ENCODE measurements around the gene AKAP8.
A peak's percentile ranks its signal among the peaks of the same experiment; 100 is the strongest.
"Not testable (repeated sequence)": the region's sequence is repeated elsewhere in the genome, so short reads cannot be mapped to it uniquely, and the experiment has no call there.

The AKAP8 gene

DNA sequence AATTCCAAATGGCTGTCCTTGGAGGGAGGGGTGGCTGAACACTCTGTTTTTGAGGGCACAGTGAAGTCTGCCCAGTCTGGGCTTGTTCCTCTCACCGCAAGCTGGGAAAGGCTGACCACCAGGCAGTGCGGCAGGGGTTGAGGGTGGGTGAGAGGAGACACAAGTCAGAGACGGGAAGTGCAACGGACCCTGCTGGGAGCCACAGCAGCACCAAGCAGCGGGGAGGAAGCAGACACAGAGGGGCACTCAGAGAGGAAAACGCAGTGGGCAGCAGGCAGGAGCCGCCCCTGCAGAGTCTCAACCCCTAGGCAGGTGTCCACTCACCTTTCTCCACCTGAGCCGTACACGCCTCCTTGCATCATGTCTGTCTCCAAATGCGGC, 23.6 kb upstream of the AKAP8 start:
- no peak for DNase-seq

DNA sequence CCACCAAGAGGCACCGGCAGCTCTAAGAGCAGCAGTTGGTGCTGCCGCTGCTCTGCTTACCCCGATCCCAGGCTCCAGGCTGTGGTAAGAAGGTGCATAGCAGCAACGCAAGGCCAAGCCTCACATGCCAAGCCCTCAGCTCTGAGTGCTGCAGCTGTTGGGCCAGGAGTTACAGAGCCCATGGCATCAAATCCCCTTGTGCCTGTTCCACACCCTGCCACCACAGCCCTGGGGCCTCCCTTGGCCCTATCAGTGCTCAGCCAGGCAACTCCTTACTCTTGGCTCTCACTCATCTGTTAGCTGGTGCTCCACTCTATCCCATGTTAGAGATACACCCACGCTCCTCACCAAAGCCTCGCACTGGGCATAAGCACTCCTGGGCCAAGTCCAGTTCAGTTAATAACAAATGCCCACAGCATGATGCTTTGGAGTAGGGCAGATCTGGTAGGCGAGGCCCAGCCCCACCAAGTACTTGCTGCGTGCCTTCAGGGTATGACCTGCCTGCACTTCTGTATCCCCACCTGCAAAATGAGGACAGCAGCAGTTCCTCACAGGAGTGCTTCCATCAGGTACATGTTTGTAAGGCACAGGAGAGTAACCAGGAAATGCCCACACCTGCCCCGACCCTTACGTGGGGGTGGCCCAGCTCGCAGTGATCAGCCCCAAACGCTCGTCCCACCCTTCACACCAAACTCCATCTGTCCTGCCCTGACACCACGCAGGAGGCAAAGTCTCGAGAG, 23.0 kb upstream of the AKAP8 start:
- no peak for DNase-seq

DNA sequence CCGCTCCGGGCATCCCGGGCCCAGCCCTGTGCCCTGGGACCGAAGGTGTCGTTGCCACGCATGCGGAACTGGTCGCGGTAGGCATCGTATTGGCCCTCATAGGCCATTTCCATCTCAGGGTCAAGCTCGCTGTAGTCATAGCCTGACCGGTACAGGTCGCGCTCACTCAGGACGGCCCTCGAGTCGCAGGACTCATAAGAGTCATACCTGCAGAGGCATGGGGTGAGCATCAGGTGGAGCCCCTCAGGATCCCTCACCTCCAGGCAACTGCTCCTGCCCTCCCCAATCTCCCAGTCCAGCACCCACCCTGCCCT, 21.8 kb upstream of the AKAP8 start:
- DNase-seq: no peak

DNA sequence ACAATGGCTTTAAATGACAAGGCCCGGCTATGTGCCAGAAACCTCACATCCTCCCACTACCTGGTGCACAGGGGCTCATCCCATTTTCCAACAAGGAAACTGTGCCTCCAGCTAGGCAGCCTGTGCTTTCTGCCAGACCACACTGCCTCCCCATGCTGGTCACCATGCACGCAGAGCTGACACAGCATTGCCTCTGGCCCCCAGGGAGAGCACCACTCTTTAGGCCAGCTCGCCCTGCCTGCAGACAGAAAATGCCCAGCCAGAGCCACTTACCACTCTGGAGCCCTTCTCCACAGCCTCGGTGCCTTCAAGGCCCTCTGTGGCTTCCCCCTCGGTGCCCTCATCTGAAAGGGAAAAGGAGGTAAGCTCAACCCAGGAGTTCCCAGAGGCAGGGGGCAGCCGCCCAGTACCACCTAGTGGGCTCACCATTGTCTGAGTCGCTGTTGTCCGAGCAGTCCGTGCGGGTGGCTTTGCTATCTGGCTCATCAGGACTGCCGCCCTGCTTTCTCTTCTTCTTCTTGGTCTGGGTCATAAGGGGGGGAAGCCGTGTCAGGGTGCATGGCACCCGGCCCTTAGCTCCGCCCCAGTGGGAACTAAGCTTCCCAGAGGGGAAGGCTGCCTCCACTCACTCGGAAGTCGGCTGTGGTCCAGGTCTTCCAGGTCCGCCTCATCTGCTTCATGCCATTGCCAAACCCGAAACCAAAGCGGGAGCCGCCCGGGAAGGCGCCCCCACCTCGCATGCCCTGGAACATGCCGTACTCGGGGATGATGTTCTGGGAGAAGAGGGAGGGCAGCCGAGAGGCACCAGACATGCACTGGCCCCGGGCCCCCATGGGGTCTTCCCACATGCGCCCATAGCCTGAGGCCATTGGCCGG, 21.2 kb upstream of the AKAP8 start:
- DNase-seq: no peak

DNA sequence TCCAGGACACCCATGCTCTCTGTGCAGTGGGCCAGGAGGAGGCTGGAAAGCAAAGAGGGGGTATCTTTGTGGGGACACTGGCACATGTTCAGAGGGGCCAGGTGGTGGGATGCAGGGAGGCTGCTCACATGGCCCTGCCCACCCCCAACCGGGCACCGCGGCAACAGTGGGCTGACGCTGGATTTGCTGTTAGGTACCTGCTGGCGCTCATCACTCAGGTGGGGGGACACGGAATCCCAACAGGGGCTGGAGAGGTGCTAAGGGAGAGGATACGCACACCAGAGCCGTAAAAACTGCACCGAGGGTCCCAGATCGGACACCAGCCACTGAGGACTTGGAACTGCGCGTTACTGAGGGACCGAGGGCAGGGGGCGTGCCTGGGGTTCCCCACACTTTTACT, 20.0 kb upstream of the AKAP8 start:
- no peak for DNase-seq

DNA sequence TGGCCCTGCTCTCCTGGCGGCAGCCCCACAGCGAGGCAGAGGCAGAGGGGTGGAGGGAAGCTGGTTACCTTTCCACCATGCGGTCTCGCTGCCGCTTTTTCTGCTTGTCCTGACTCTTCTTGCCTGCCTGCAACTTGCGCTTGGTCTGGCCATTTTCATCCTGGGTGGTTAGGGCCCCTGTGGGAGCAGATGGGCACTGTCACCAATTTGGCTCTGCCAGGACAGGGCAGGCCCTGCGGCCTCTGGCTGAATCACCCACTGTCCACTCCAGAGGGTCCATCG, 19.6 kb upstream of the AKAP8 start:
- DNase-seq: no peak

DNA sequence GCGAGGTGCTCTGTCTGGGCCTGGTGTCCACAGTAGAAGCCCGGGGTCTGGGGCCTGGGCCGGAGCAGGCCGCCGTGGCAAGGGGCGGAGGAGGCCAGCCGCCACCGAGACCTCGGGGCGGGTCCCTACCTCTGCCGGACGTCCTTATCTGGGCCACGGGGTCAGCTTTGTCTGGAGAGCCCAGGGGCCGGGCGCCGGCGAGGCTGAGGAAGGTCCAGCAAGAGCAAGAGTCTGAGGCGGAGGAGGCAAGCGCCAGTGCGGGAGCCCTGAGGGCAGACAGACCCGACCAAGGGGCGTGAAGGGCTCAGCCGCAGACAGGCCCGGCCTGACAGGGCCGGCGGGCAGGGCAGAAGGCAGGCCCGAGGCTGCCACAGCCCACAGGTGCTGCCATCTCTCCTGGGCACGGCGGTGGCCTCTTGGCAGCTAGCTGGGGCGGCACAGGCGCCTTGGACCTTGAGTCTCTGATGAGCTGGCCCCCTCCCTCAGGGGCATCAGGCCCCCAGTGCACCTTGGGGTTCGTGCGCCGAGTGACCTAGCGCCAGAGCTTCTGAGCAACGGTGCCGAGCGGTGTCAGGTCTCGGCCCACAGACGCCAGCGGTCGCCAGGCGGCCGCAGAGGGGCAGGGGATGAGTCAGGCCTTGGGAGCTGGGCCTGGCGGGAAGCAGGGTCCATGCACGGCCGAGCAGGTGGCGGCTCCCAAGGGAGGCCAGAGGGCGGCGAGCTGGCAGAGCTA, 19.1 kb upstream of the AKAP8 start:
- no peak for DNase-seq

DNA sequence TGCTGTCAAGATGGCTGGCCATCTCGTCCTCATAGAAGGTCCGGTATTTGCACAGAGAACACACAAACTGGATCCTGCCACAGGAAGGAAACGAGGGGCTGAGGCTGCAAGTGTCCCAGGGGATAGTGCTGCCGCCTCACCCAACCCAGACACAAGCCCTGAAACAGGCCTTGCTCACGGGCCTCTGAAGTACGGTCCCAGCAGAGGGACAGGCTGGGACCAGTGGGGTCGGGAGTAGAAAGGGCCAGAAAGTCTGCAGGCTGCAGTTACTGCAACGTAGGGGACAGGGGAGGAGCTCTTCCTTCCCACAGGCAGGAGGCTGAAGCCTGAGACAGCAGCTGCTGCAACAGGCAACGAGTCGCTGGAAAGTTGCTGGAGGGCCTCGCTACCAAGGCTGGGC, 18.2 kb upstream of the AKAP8 start:
- no peak for DNase-seq

DNA sequence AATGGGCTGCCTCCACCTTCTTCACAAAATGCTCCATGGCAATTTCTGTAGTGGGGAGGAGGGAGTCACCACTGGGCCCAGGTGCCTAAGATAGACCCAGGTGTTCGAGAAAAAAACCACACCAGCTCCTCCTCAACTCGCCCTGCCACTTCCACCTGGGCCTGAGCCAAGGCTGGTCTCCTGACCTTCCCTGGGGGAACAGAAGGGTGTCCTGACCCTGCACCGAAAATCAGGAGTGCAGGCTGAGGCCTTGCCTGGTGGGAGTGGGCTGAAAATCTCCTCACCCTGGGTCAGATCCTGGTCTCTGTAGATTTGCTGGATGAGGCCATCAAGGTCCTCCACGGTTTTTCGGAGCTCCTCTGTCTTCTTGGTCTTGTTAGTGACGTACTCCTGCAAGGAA, 17.6 kb upstream of the AKAP8 start:
- no peak for DNase-seq

DNA sequence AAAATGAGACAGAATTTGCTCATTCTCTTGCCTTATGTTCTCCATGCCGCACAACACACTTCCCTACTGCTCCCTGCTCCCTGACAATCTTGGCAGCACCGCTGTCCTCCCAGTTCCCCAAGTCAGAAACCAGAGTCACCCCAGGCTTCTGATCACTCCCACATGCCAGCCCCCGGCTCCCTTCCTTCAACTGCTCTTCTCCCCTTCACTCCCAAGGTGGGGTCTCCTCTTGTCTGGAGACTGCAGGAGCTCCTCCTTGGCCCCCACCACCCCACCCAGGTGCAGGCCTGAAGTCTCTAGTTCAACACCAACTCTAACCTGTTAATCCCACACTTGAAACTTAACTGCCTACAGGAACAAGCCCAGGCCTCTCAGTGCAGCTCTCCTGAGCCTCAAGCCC, 16.8 kb upstream of the AKAP8 start:
- DNase-seq: no peak

DNA sequence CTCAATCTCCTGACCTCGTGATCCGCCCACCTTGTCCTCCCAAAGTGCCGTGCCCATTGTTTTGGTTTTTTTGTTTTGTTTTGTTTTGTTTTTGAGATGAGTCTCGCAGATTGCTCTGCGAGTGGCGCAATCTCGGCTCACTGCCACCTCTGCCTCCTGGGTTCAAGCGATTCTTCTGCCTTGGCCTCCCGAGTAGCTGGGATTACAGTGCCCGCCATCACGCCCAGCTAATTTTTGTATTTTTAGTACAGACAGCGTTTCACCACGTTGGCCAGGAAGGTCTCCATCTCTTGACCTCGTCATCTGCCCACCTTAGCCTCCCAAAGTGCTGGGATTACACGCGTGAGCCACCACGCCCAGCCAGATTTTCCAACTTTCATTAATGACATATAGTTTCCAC, 15.7 kb upstream of the AKAP8 start:
- not testable (repeated sequence) for DNase-seq

DNA sequence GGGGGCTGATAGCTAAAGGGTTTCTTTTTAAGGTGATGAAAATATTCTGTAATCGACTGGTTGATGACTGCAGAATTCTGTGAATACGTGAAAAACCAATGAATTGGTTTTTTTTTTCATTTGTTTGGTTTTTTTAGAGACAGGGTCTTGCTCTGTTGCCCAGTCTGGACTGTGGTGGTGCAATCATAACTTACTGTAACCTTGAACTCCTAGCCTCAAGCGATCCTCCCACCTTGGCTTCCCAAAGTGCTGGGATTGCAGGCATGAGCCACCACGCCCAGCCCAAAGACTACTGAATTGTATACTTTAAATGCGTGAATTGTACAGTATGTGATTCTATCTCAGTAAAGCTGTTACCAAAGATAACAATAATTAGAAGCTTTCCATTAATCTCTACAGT, 14.8 kb upstream of the AKAP8 start:
- no peak for DNase-seq

DNA sequence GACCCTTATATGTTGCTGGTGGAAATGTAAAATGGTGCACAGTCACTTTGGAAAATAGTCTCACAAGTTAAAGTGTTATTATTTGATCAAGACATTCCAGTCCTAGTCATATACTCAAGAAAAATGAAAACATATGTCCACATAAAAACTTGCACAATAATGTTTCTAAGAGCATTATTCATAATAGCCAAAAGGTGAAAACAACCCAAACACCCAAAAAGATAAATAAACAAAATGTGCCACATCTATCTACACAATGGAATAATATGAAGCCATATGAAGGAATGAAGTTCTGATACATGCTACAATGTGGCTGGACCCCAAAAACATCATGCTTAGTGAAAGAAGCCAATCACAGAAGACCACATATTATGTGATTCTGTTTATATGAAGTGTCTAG, 14.4 kb upstream of the AKAP8 start:
- no peak for DNase-seq

DNA sequence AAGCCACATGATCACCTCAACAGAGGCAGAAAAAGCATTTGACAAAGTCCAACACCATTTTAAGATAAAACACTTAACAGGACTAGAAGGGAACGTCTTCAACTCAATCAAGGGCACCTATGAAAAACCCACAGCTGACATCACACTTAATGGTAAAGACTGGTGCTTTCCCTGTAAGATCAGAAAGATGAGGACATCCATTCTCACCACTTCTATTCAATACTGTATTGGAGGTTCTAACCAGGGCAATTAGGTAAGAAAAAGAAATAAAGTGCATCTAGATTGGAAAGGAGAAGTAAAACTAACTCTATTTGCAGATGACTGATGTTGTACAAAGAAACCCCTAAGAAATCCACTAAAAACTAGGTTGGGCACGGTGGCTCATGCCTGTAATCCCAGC, 11.2 kb upstream of the AKAP8 start:
- DNase-seq: no peak

DNA sequence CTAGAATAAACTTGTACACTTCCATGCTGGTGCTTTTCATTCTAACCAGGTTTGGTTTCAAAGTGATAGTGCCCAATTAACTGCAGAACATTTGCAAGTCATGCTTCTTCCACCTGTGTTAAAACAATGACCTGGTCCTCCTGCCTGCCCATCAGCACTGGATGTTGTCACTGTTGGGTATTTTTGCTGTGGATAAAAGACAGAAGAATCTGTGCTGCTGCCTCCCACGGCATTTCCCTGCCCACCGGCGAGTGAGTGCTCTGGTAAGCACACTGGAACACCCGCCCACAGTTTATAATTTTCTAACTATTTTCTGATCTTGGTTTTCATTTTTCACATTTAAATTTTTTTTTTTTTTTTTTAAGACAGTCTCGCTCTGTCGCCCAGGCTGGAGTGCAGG, 2.3 kb upstream of the AKAP8 start:
- no peak for DNase-seq

DNA sequence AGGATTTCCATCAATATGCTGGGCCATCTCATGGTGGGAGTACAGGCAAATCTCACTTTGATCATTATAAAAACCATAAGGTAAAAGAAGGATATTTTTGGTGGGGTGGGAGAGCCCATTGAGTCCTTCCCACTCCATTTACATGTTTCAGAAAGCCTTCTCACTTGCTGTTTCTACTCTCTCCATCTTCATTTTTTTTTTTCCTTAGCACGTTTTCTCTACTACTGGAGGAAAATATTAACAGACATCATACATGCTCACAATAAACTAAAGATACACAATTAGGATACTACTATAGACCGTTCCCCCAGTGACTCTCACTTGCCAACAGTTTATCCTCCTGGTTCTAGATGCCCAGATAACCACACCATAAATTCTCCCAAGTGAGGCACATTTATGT, 1.8 kb upstream of the AKAP8 start:
- no peak for DNase-seq

DNA sequence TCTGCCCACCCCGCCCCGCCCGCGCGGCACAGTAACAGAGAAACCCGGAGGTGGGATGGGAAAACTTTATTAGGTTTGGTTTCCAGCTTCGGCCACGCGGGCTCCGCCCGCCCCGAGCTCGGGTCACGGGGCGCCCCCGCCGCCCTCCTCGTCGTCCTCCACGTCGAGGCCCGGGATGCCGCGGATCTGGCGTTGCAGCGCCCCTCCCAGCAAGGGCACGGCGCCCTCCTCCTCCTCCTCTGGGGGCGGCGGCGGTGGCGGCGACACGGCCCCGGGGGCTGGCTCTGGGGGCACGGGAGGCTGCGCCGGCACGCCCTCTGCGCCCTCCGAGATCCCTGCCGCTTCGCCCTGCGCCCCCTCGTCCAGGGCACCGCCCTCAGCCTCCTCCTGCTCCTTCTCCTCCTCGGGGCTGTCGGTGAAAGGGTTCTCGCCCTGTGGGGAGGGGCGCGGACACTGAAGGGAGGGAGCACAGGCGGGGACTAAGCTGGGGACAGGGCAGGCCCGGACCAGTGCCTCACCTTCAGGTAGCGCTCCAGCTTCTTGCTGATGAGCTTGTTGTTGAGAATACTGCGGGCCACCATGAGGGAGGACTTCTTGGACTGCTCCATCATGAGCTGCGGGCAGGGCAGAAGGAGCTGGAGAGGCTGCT, 536 bp upstream of the AKAP8 start:
- peak; percentile 36 for DNase-seq

DNA sequence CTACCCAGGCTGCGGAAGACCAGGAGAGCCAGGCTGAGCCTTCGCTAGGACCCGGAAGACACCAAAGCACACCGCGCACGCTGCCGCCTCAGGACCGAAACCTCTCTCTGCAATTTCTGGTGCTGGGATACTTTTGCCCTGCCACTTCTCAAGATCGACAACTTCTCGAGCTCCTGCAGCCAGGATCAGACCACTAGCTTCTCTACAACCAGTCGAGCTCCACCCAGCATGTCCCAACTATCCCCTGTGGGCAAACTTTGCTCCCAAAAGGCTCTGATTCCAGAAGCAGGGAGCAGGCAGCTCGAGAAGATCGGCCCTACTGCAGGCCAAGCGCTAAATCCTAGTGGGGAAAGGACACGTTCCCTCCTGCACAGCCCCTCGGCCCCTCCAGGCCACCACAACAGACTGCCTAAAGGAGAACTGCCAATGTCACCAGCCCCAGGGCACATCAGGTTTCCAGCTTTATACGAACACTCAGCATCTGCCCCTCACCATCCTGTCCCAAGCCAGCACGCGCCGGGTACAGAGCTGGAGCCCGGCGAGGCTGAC, 979 bp downstream of the AKAP8 start:
- DNase-seq: peak; percentile 34

DNA sequence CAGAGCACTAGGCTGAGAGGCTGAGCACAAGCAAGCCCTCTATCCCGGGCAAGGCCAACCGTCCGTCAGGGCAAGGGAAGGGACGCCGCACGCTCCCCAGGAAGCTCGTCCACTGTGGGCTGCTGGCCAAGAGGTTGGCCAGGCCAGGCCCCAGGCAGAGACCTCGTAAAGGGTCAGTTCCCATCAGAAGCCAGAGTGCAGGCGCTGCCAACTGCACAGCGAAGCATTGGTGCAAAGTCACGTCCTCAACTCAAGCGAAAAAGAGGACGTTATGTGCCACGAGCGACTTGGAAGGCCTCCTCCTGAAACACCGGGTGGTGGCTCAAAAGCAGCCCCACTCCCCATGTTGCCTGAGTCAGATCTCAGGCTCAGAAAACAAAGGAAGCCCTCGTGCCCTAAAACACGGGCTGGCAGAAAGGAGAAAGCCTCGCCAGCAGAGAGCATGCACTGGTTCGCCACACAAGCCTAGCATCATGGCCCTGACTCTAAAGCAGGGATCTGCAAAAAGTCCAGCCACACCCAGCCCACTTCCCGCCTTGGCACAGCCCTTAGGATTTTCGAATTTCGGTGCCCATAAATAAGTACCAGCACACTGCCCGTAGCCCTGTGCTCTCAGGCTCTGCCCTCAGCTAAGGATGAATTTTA, 4.7 kb downstream of the AKAP8 start:
- no peak for DNase-seq

DNA sequence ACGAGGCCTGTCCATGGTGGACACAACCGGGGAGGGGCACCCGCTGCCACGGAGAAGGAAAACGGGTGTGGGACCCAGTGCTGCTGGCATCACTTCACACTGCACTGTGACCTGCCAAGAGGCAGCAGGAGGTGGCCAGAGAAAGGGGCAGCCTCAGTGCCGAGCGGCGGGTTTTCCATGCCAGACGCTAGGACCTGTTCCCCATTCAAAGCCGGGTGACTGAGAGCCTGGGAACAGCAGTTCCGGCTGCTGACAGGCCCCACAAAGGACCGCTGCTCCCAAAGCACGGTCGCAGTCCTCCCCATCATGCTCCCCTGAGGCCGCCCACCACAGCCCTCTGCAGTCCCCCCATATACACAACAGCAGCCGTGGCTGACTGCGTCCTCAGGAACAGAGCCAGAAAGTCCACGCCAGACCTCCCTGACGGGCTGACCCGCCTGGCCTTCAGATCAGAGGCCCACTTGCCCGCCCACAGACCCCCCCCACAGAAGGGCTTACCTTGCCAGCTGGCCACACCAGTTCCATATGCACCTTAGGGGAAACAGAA, 5.4 kb downstream of the AKAP8 start:
- no peak for DNase-seq

DNA sequence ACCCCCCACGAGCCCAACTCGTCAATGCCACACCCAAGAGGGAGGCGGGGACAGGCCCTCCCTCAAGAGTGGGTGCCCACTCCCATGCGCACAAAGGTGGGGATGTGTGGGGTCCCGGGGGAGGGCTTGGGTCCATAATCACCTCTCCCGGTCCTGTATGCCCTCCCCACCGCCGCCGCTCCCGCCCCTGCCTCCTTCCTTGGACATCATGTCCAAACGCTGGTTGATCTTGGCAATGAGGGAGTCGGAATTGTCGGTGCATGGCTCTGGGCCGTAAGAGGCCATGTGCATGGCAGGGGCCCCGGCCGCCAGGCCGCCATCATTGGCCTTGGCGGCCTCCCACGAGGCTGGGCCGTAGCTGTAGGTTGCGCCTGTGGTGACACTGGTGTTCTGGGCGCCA, 5.9 kb downstream of the AKAP8 start:
- no peak for DNase-seq

DNA sequence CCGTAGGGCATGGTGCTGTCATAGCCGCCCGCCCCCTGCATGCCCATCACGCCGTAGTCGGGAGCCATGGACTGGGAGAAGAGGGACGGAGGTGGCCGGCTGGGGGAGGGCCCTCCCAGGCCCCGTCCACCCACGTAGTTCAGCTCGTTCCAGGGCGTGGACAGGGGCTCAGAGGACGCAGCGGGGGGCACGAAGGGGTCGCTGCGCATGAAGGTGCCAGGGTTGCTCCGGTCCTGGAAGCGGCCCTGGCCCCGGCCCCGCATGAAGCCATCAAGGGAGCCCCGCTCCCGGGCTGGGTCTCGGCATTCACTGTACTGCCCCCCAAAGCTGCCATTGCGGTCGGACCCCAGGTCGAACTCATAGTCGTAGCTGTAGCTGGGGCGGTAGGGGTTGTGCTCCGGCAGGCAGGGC, 6.7 kb downstream of the AKAP8 start:
- no peak for DNase-seq

DNA sequence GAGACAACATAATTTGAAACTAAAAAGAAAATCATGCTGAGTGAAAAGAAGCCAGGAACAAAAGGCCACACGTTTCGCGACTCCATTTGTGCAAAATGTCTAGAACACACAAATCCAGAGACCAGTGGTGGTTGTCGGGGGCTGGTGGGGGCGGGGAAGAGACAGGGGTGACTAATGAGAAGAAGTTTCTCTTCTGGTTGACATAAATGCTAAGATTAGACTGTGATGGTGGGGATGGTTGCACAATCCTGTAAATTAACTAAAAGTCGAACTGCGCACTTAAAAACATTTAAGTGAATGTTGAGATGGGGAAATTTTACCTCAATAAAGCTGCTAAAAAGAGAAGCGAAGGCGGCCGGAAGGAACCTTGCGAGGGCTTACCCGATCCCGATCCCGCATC, 7.1 kb downstream of the AKAP8 start:
- DNase-seq: no peak
